C4-2B (cell line): ENCODE measurements around the gene FBXL20.

Source experiments
- CTCF ChIP-seq: fragments of 450-650 bp; conservative IDR thresholded peaks from 2 replicates; pipeline ENCODE4 v1.5.1; 2017; ENCODE audit warnings: mild to moderate bottlenecking
- ZFX ChIP-seq: fragments of 450-650 bp; IDR thresholded peaks from 2 replicates; pipeline ENCODE4 v1.6.1; 2017

- TF ChIP-seq CTCF (peak; percentile 97), ZFX (no peak)
Measured at GRCh38 chr17:39235555-39236449, 165.6 kb downstream of the FBXL20 start.
